SU-DHL-6 (cell line): Measurements from ENCODE around the gene EFCAB11.

Experiments used
- H2AFZ ChIP-seq: fragments of 200-600 bp; sonication (generic); 2 replicates; pipeline ENCODE4 v1.6.1; 2014; ENCODE audit warnings: low read depth, mild to moderate bottlenecking, moderate library complexity, mixed read lengths, antibody characterized with exemption, low read length; ENCODE audit not compliant: severe bottlenecking
- H3F3A ChIP-seq: fragments of 200-600 bp; shearing (Covaris generic); 2 replicates; pipeline ENCODE4 v1.6.0; 2016; ENCODE audit warnings: antibody characterized with exemption, mild to moderate bottlenecking; ENCODE audit not compliant: insufficient read depth
- H3K27ac ChIP-seq: fragments of 200-600 bp; sonication (generic); 2 replicates; pipeline ENCODE4 v1.5.1; 2016; ENCODE audit warnings: low read depth, mild to moderate bottlenecking, low read length, moderate library complexity, mixed read lengths
- H3K27me3 ChIP-seq: fragments of 200-600 bp; sonication (generic), shearing (Covaris generic); 2 replicates; pipeline ENCODE4 v1.6.0; 2014; ENCODE audit warnings: mild to moderate bottlenecking, low read length
- H3K36me3 ChIP-seq: fragments of 200-600 bp; sonication (generic); 2 replicates; pipeline ENCODE4 v1.6.1; 2014; ENCODE audit warnings: mild to moderate bottlenecking, low read length, mixed read lengths
- H3K4me2 ChIP-seq: fragments of 300-600, 200-600 bp; shearing (Covaris generic), sonication (generic); 2 replicates; pipeline ENCODE4 v1.6.0; 2014; ENCODE audit warnings: low read length, low read depth, mild to moderate bottlenecking; ENCODE audit not compliant: poor library complexity, severe bottlenecking
- H3K4me3 ChIP-seq: fragments of 200-600 bp; sonication (generic); 2 replicates; pipeline ENCODE4 v1.5.1; 2014; ENCODE audit warnings: antibody characterized with exemption, low read length, mild to moderate bottlenecking, mixed read lengths; ENCODE audit not compliant: insufficient read depth, poor library complexity, severe bottlenecking
- H3K79me2 ChIP-seq: fragments of 200-600 bp; sonication (generic); 2 replicates; pipeline ENCODE4 v1.6.1; 2014; ENCODE audit warnings: mild to moderate bottlenecking, low read length, moderate library complexity; ENCODE audit not compliant: insufficient read depth
- H3K9ac ChIP-seq: fragments of 200-600 bp; sonication (generic); 2 replicates; pipeline ENCODE4 v1.7.0; 2014; ENCODE audit warnings: mild to moderate bottlenecking, low read length
- H3K9me2 ChIP-seq: fragments of 200-600 bp; sonication (generic); replicated peaks from 2 replicates; pipeline ENCODE4 v1.6.1; 2014; ENCODE audit warnings: low read length; ENCODE audit not compliant: insufficient read depth
- H3K9me3 ChIP-seq: fragments of 200-600 bp; sonication (generic); 2 replicates; pipeline ENCODE4 v1.6.1; 2014; ENCODE audit warnings: low read length, mixed read lengths; ENCODE audit not compliant: insufficient read depth
- H4K20me1 ChIP-seq: fragments of 200-600 bp; sonication (generic); 2 replicates; pipeline ENCODE4 v1.6.1; 2014; ENCODE audit warnings: low read depth, mild to moderate bottlenecking, antibody characterized with exemption, low read length, moderate library complexity, mixed read lengths
- CTCF ChIP-seq: fragments of 200-600 bp; sonication (generic); IDR thresholded peaks from one replicate; pipeline ENCODE4 v1.5.1; 2017; ENCODE audit warnings: antibody characterized with exemption, mild to moderate bottlenecking, low read length, moderate library complexity; ENCODE audit not compliant: insufficient read depth, poor library complexity, severe bottlenecking
- EZH2phosphoT487 ChIP-seq: fragments of 200-600 bp; sonication (generic), shearing (Covaris generic); conservative IDR thresholded peaks from 2 replicates; pipeline ENCODE4 v1.6.1; 2018; ENCODE audit warnings: mild to moderate bottlenecking, antibody characterized with exemption, low read length, moderate library complexity, mixed read lengths

EFCAB11 gene

GRCh38 chr14:89851106-89851505, 103.4 kb downstream of the EFCAB11 start:
- Histone ChIP-seq H3K27me3 (no peaks in the 10 kb centered on the region), H3K36me3 (no peaks in the 10 kb centered on the region), H4K20me1 (no peaks in the 10 kb centered on the region), H3K9me3 (no peaks in the 10 kb centered on the region), H3K4me2 (no peak overlapping the region), H3K9ac (no peak overlapping the region), H3K9me2 (no peaks in the 10 kb centered on the region), H3F3A (no peaks in the 10 kb centered on the region), H2AFZ (no peak overlapping the region), H3K27ac (no peak overlapping the region), H3K4me3 (no peak overlapping the region), H3K79me2 (no peaks in the 10 kb centered on the region)
- TF ChIP-seq CTCF (no peak), EZH2phosphoT487 (no peak)

GRCh38 chr14:89849931-89850330, 104.6 kb downstream of the EFCAB11 start:
- Histone ChIP-seq H3K9me3 (no peaks in the 10 kb centered on the region), H2AFZ (no peak overlapping the region), H3K36me3 (no peaks in the 10 kb centered on the region), H3K4me2 (no peak overlapping the region), H3K4me3 (no peak overlapping the region), H3F3A (no peaks in the 10 kb centered on the region), H3K9me2 (no peaks in the 10 kb centered on the region), H3K79me2 (no peaks in the 10 kb centered on the region), H3K27me3 (no peaks in the 10 kb centered on the region), H3K9ac (no peak overlapping the region), H3K27ac (no peak overlapping the region), H4K20me1 (no peaks in the 10 kb centered on the region)
- TF ChIP-seq EZH2phosphoT487 (no peak), CTCF (no peak)

GRCh38 chr14:89848165-89848564, 106.4 kb downstream of the EFCAB11 start:
- Histone ChIP-seq H3K9me2 (no peaks in the 10 kb centered on the region), H3K4me2 (no peak overlapping the region), H3K79me2 (no peaks in the 10 kb centered on the region), H3K27me3 (no peaks in the 10 kb centered on the region), H3K4me3 (no peak overlapping the region), H2AFZ (no peak overlapping the region), H3K27ac (no peak overlapping the region), H3K9me3 (no peaks in the 10 kb centered on the region), H4K20me1 (no peaks in the 10 kb centered on the region), H3K9ac (no peak overlapping the region), H3F3A (no peaks in the 10 kb centered on the region), H3K36me3 (no peaks in the 10 kb centered on the region)
- no peak for TF ChIP-seq EZH2phosphoT487
- TF ChIP-seq CTCF: no peak
